GM21528 (cell line): Measurements from ENCODE around the gene NFATC1.

Experiments used
- ATAC-seq: cut with Tn5 transposase; IDR thresholded peaks from one replicate; pipeline ENCODE4 v1.9.1; 2021; ENCODE audit warnings: mild to moderate bottlenecking, moderate library complexity; ENCODE audit not compliant: unreplicated experiment, low FRiP score

The NFATC1 gene

GRCh38 chr18:79542876-79543750, 147.4 kb downstream of the NFATC1 start:
- ATAC-seq = no peak

GRCh38 chr18:79543861-79544385, 148.2 kb downstream of the NFATC1 start:
- ATAC-seq = no peak

- no peak for ATAC-seq
Measured at GRCh38 chr18:79544386-79544963, 148.7 kb downstream of the NFATC1 start.

GRCh38 chr18:79545255-79545654, 149.5 kb downstream of the NFATC1 start:
- no peak for ATAC-seq

GRCh38 chr18:79545736-79546171, 150.0 kb downstream of the NFATC1 start:
- ATAC-seq = no peak

GRCh38 chr18:79546781-79547272, 151.1 kb downstream of the NFATC1 start:
- ATAC-seq = no peak

GRCh38 chr18:79547413-79548076, 151.8 kb downstream of the NFATC1 start:
- ATAC-seq = no peak

- ATAC-seq = no peak
Measured at GRCh38 chr18:79548077-79548450, 152.3 kb downstream of the NFATC1 start.

- no peak for ATAC-seq
Measured at GRCh38 chr18:79548621-79548985, 152.9 kb downstream of the NFATC1 start.

- ATAC-seq = no peak
Measured at GRCh38 chr18:79548986-79549637, 153.4 kb downstream of the NFATC1 start.

GRCh38 chr18:79549638-79550000, 153.9 kb downstream of the NFATC1 start:
- ATAC-seq = no peak

GRCh38 chr18:79552140-79552631, 156.5 kb downstream of the NFATC1 start:
- ATAC-seq = no peak

GRCh38 chr18:79552696-79553095, 157.0 kb downstream of the NFATC1 start:
- ATAC-seq = no peak

GRCh38 chr18:79553154-79553553, 157.4 kb downstream of the NFATC1 start:
- no peak for ATAC-seq

GRCh38 chr18:79553696-79554095, 158.0 kb downstream of the NFATC1 start:
- no peak for ATAC-seq

- no peak for ATAC-seq
Measured at GRCh38 chr18:79554321-79554720, 158.6 kb downstream of the NFATC1 start.

- no peak for ATAC-seq
Measured at GRCh38 chr18:79554945-79555645, 159.4 kb downstream of the NFATC1 start.

GRCh38 chr18:79555885-79556284, 160.2 kb downstream of the NFATC1 start:
- no peak for ATAC-seq

- no peak for ATAC-seq
Measured at GRCh38 chr18:79556829-79557585, 161.3 kb downstream of the NFATC1 start.
